Kidney epithelial cell (primary cell): Measurements from ENCODE around the gene CXCL1. TPM values are rescaled to one million over a fixed set of nuclear protein-coding genes. Genes with fewer than 3 reads are reported as not detected.

Source experiments
- DNase-seq: peaks from one replicate; pipeline ENCODE4 v3.0.0-alpha.2; 2010; ENCODE audit warnings: low read depth
- H3K27me3 ChIP-seq: 2 replicates; pipeline ENCODE4 v1.6.0; 2011; ENCODE audit warnings: low read length; ENCODE audit not compliant: control insufficient read depth, insufficient read depth
- H3K36me3 ChIP-seq: 2 replicates; pipeline ENCODE4 v1.5.1; 2011; ENCODE audit warnings: low read length; ENCODE audit not compliant: control insufficient read depth, insufficient read depth
- H3K4me3 ChIP-seq: 2 replicates; pipeline ENCODE4 v1.5.1; 2011; ENCODE audit warnings: low read depth, mild to moderate bottlenecking, control low read depth, low read length
- CTCF ChIP-seq: IDR thresholded peaks from 2 replicates; pipeline ENCODE4 v1.5.1; 2011; ENCODE audit warnings: mild to moderate bottlenecking, moderate library complexity, low read length, control low read depth, inconsistent platforms; ENCODE audit not compliant: insufficient read depth, poor library complexity, severe bottlenecking
- total RNA-seq: library from RNA; depleted of rRNA; stranded (reverse); fragments of >200 nt; gene quantifications from 2 replicates; pipeline ENCODE4 v1.2.3, GENCODE V29; 2015

CXCL1 gene
- total RNA-seq, 1 donor from 2014 or later = 75.9 TPM

GRCh38 chr4:73911746-73912145 is 42.6 kb downstream of the CXCL1 start:
- H3K27me3 ChIP-seq = no peaks in the 10 kb centered on the region
- H3K36me3 ChIP-seq = no peaks in the 10 kb centered on the region
- TF ChIP-seq CTCF = no peak
- DNase-seq = no peak
- no peak overlapping the region for H3K4me3 ChIP-seq

- no peak for TF ChIP-seq CTCF
Observed at GRCh38 chr4:73912191-73912590, 43.0 kb downstream of the CXCL1 start.

GRCh38 chr4:73914071-73914470 is 44.9 kb downstream of the CXCL1 start:
- no peak for DNase-seq
- H3K36me3 ChIP-seq = no peaks in the 10 kb centered on the region
- no peaks in the 10 kb centered on the region for H3K27me3 ChIP-seq
- no peak for TF ChIP-seq CTCF
- H3K4me3 ChIP-seq = no peak overlapping the region

More at GRCh38 chr4:73912191-73912590, 43.0 kb downstream of the CXCL1 start:
- DNase-seq = no peak
- H3K36me3 ChIP-seq = no peaks in the 10 kb centered on the region
- H3K4me3 ChIP-seq = no peak overlapping the region
- H3K27me3 ChIP-seq = no peaks in the 10 kb centered on the region

GRCh38 chr4:73916172-73916925 is 47.2 kb downstream of the CXCL1 start:
- Histone ChIP-seq H3K36me3 (no peaks in the 10 kb centered on the region), H3K27me3 (no peaks in the 10 kb centered on the region), H3K4me3 (no peak overlapping the region)
- no peak for TF ChIP-seq CTCF
- DNase-seq = no peak

- Histone ChIP-seq H3K27me3 (no peaks in the 10 kb centered on the region), H3K4me3 (no peak overlapping the region), H3K36me3 (no peaks in the 10 kb centered on the region)
- DNase-seq = peak; percentile 94
- no peak for TF ChIP-seq CTCF
Observed at GRCh38 chr4:73917081-73917501, 47.9 kb downstream of the CXCL1 start.

GRCh38 chr4:73918058-73918457 is 48.9 kb downstream of the CXCL1 start:
- no peak overlapping the region for H3K4me3 ChIP-seq
- no peak for TF ChIP-seq CTCF
- DNase-seq = no peak
- no peaks in the 10 kb centered on the region for H3K36me3 ChIP-seq
- H3K27me3 ChIP-seq = no peaks in the 10 kb centered on the region
